Body of pancreas (tissue), 4 donors: ENCODE measurements around the gene TMEM132C.

Source experiments
- POLR2A ChIP-seq, 3 donors: fragments of 450-650 bp; IDR thresholded peaks; one replicate each; pipeline ENCODE4 v1.6.1; 2016; ENCODE audit warnings: antibody characterized with exemption in 3 of 3, mild to moderate bottlenecking in 2 of 3
- TF ChIP-seq, protein P1 (sequence below), 7 experiments: fragments of 450-650 bp in 4 of 7; fragments of 200-600 bp in 3 of 7; sonication (generic) in 3 of 7; IDR thresholded peaks; one replicate each; pipeline ENCODE4 v1.5.1; 2016 to 2019; ENCODE audit warnings: antibody characterized with exemption in 7 of 7

DNA sequence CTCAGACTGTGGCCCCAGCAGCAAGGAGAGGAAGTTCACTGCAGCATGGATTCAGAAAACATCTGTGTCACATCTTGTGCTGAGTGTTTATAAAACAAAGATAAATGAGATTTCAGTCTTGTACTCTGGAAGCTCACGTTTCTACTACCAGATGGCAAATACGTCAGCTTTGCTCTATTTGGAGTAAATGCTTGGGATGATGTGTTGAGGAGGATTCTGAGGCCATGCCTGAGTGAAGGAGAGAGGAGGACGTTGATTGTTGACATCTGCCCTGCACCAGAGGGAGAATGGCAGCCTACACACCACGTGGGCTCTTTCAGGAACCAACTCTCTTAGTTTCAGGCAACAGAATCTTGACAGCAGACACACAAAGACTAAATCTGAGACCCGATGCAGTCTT, 188.9 kb downstream of the TMEM132C start:
- TF ChIP-seq, protein P1, sequence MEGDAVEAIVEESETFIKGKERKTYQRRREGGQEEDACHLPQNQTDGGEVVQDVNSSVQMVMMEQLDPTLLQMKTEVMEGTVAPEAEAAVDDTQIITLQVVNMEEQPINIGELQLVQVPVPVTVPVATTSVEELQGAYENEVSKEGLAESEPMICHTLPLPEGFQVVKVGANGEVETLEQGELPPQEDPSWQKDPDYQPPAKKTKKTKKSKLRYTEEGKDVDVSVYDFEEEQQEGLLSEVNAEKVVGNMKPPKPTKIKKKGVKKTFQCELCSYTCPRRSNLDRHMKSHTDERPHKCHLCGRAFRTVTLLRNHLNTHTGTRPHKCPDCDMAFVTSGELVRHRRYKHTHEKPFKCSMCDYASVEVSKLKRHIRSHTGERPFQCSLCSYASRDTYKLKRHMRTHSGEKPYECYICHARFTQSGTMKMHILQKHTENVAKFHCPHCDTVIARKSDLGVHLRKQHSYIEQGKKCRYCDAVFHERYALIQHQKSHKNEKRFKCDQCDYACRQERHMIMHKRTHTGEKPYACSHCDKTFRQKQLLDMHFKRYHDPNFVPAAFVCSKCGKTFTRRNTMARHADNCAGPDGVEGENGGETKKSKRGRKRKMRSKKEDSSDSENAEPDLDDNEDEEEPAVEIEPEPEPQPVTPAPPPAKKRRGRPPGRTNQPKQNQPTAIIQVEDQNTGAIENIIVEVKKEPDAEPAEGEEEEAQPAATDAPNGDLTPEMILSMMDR (IDR thresholded peaks at IDR 0.05), result no peak
- no peak for TF ChIP-seq POLR2A (IDR thresholded peaks at IDR 0.05)
